ENCODE results near the gene NHLH1.

DNA sequence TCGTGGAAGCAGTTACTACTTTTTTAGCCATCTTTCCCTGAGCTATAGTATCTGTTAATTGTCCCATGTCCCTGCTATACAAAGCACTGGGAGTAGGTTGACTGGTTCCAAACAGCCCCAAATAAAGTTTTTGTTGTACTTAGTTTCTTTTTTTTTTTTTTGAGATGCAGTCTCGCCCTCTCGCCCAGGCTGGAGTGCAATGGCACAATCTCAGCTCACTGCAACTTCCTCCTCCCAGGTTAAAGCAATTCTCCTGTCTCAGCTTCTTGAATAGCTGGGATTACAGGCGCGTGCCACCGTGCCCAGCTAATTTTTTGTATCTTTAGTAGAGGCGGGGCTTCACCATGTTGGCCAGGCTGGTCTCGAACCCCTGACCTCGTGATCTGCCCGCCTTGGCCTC is 20.4 kb upstream of the NHLH1 start:
- TF ChIP-seq, protein P1, sequence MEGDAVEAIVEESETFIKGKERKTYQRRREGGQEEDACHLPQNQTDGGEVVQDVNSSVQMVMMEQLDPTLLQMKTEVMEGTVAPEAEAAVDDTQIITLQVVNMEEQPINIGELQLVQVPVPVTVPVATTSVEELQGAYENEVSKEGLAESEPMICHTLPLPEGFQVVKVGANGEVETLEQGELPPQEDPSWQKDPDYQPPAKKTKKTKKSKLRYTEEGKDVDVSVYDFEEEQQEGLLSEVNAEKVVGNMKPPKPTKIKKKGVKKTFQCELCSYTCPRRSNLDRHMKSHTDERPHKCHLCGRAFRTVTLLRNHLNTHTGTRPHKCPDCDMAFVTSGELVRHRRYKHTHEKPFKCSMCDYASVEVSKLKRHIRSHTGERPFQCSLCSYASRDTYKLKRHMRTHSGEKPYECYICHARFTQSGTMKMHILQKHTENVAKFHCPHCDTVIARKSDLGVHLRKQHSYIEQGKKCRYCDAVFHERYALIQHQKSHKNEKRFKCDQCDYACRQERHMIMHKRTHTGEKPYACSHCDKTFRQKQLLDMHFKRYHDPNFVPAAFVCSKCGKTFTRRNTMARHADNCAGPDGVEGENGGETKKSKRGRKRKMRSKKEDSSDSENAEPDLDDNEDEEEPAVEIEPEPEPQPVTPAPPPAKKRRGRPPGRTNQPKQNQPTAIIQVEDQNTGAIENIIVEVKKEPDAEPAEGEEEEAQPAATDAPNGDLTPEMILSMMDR (IDR thresholded peaks at IDR 0.05; ENCODE audit: borderline replicate concordance, extremely low read depth, low read length, poor library complexity, severe bottlenecking), result no peak
- no peak for TF ChIP-seq EZH2 (IDR thresholded peaks at IDR 0.05; ENCODE audit: borderline replicate concordance, low read depth, low read length, severe bottlenecking)

Data from DND-41 (cell line).